ENCODE data around the gene SLC41A3.

DNA sequence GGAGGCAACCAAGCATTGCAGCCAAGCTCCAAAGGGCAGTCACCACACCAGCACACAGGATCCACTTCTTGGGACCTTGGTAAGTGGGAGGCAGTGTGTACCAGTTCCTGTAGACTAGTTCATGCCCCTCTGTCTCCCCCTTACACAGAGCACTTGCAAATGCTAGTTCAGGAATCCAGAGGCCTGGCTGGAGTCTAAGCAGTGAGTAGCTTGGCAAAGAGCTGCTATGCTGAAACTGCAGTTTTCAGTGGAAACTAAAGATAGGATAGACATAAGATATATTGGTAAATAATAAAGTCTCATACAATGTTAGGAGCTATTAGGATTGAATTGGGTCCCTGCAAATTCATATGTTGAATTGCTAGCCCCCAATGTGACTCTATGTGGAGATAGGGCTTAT lies 13.9 kb upstream of the SLC41A3 start:
- TF ChIP-seq, protein P1, sequence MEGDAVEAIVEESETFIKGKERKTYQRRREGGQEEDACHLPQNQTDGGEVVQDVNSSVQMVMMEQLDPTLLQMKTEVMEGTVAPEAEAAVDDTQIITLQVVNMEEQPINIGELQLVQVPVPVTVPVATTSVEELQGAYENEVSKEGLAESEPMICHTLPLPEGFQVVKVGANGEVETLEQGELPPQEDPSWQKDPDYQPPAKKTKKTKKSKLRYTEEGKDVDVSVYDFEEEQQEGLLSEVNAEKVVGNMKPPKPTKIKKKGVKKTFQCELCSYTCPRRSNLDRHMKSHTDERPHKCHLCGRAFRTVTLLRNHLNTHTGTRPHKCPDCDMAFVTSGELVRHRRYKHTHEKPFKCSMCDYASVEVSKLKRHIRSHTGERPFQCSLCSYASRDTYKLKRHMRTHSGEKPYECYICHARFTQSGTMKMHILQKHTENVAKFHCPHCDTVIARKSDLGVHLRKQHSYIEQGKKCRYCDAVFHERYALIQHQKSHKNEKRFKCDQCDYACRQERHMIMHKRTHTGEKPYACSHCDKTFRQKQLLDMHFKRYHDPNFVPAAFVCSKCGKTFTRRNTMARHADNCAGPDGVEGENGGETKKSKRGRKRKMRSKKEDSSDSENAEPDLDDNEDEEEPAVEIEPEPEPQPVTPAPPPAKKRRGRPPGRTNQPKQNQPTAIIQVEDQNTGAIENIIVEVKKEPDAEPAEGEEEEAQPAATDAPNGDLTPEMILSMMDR (IDR thresholded peaks at IDR 0.05): no peak
- no peak for TF ChIP-seq POLR2A (IDR thresholded peaks at IDR 0.05)

Data from adrenal gland (tissue), 5 donors.